IPS-15b (cell line): ENCODE data around the gene IRX3.
A peak's percentile ranks its signal among the peaks of the same experiment; 100 is the strongest.

ENCODE experiments used
- H3K27me3 ChIP-seq: one replicate; pipeline ENCODE4 v1.6.1; 2013; ENCODE audit warnings: low read length; ENCODE audit not compliant: control insufficient read depth, insufficient read depth
- H3K36me3 ChIP-seq: one replicate; pipeline ENCODE4 v1.6.1; 2013; ENCODE audit warnings: low read length; ENCODE audit not compliant: control insufficient read depth, insufficient read depth
- H3K4me1 ChIP-seq: one replicate; pipeline ENCODE4 v1.6.1; 2013; ENCODE audit warnings: mild to moderate bottlenecking, low read length; ENCODE audit not compliant: control insufficient read depth, insufficient read depth
- H3K4me3 ChIP-seq: one replicate; pipeline ENCODE4 v1.5.1; 2013; ENCODE audit warnings: low read depth, low read length
- H3K9ac ChIP-seq: one replicate; pipeline ENCODE4 v1.6.1; 2013; ENCODE audit warnings: low read depth, mild to moderate bottlenecking, low read length
- H3K9me3 ChIP-seq: one replicate; pipeline ENCODE4 v1.6.1; 2013; ENCODE audit warnings: mild to moderate bottlenecking, low read length; ENCODE audit not compliant: control insufficient read depth, insufficient read depth

Gene IRX3

GRCh38 chr16:54282928-54283724, 3.5 kb downstream of the IRX3 start:
- H3K9ac ChIP-seq: no peak overlapping the region

GRCh38 chr16:54282202-54282927, 4.2 kb downstream of the IRX3 start:
- H3K27me3 ChIP-seq: peaks cover 69% of the 10 kb centered on the region
- no peak overlapping the region for H3K9ac ChIP-seq
- no peaks in the 10 kb centered on the region for H3K4me1 ChIP-seq
- H3K36me3 ChIP-seq: no peaks in the 10 kb centered on the region
- H3K9me3 ChIP-seq: no peaks in the 10 kb centered on the region
- H3K4me3 ChIP-seq: peak overlapping the region; percentile 77

More at GRCh38 chr16:54282928-54283724, 3.5 kb downstream of the IRX3 start:
- H3K4me3 ChIP-seq: peak overlapping the region; percentile 39
- H3K27me3 ChIP-seq: peaks cover 76% of the 10 kb centered on the region
- H3K4me1 ChIP-seq: no peaks in the 10 kb centered on the region
- H3K36me3 ChIP-seq: no peaks in the 10 kb centered on the region
- no peaks in the 10 kb centered on the region for H3K9me3 ChIP-seq

GRCh38 chr16:54281535-54282201, 4.9 kb downstream of the IRX3 start:
- Histone ChIP-seq H3K36me3 (no peaks in the 10 kb centered on the region), H3K9me3 (no peaks in the 10 kb centered on the region), H3K9ac (peak overlapping the region; percentile 37), H3K4me1 (no peaks in the 10 kb centered on the region), H3K27me3 (peaks cover 69% of the 10 kb centered on the region), H3K4me3 (peak overlapping the region; percentile 77)

GRCh38 chr16:54280751-54281150, 5.8 kb downstream of the IRX3 start:
- Histone ChIP-seq H3K9me3 (no peaks in the 10 kb centered on the region), H3K36me3 (no peaks in the 10 kb centered on the region), H3K4me3 (peak overlapping the region; percentile 13), H3K9ac (no peak overlapping the region), H3K4me1 (no peaks in the 10 kb centered on the region), H3K27me3 (peaks cover 69% of the 10 kb centered on the region)

- no peak overlapping the region for H3K4me3 ChIP-seq
- peaks cover 45% of the 10 kb centered on the region for H3K27me3 ChIP-seq
- H3K36me3 ChIP-seq: no peaks in the 10 kb centered on the region
- H3K4me1 ChIP-seq: no peaks in the 10 kb centered on the region
- H3K9me3 ChIP-seq: no peaks in the 10 kb centered on the region
- H3K9ac ChIP-seq: no peak overlapping the region
Observed at GRCh38 chr16:54277845-54278703, 8.5 kb downstream of the IRX3 start.

- Histone ChIP-seq H3K4me1 (no peaks in the 10 kb centered on the region), H3K9ac (no peak overlapping the region), H3K36me3 (no peaks in the 10 kb centered on the region), H3K27me3 (peaks cover 26% of the 10 kb centered on the region), H3K4me3 (no peak overlapping the region), H3K9me3 (no peaks in the 10 kb centered on the region)
Observed at GRCh38 chr16:54275956-54276355, 10.6 kb downstream of the IRX3 start.

GRCh38 chr16:54273566-54273965, 13.0 kb downstream of the IRX3 start:
- Histone ChIP-seq H3K9ac (no peak overlapping the region), H3K36me3 (no peaks in the 10 kb centered on the region), H3K4me3 (no peak overlapping the region), H3K27me3 (peaks cover 5% of the 10 kb centered on the region), H3K4me1 (no peaks in the 10 kb centered on the region), H3K9me3 (no peaks in the 10 kb centered on the region)

- Histone ChIP-seq H3K9ac (no peak overlapping the region), H3K9me3 (no peaks in the 10 kb centered on the region), H3K4me1 (no peaks in the 10 kb centered on the region), H3K36me3 (no peaks in the 10 kb centered on the region), H3K27me3 (no peaks in the 10 kb centered on the region), H3K4me3 (no peak overlapping the region)
Observed at GRCh38 chr16:54270711-54271110, 15.9 kb downstream of the IRX3 start.

GRCh38 chr16:54269461-54269860, 17.1 kb downstream of the IRX3 start:
- Histone ChIP-seq H3K9me3 (no peaks in the 10 kb centered on the region), H3K9ac (no peak overlapping the region)

GRCh38 chr16:54268766-54269165, 17.8 kb downstream of the IRX3 start:
- Histone ChIP-seq H3K9me3 (no peaks in the 10 kb centered on the region), H3K4me3 (no peak overlapping the region), H3K9ac (no peak overlapping the region), H3K27me3 (no peaks in the 10 kb centered on the region), H3K4me1 (no peaks in the 10 kb centered on the region), H3K36me3 (no peaks in the 10 kb centered on the region)

More at GRCh38 chr16:54269461-54269860, 17.1 kb downstream of the IRX3 start:
- no peaks in the 10 kb centered on the region for H3K36me3 ChIP-seq
- no peak overlapping the region for H3K4me3 ChIP-seq
- no peaks in the 10 kb centered on the region for H3K4me1 ChIP-seq
- H3K27me3 ChIP-seq: no peaks in the 10 kb centered on the region

GRCh38 chr16:54268340-54268739, 18.2 kb downstream of the IRX3 start:
- H3K4me1 ChIP-seq: no peaks in the 10 kb centered on the region
- H3K27me3 ChIP-seq: no peaks in the 10 kb centered on the region
- H3K4me3 ChIP-seq: no peak overlapping the region
- H3K9ac ChIP-seq: no peak overlapping the region
- H3K36me3 ChIP-seq: no peaks in the 10 kb centered on the region
- no peaks in the 10 kb centered on the region for H3K9me3 ChIP-seq
